GM12875 (cell line): ENCODE measurements around the gene ZBTB16.

Experiments
- H3K4me3 ChIP-seq: one replicate; pipeline ENCODE4 v1.5.1; 2011; ENCODE audit warnings: low read depth, low read length, control low read depth
- CTCF ChIP-seq: IDR thresholded peaks from 2 replicates; pipeline ENCODE4 v1.5.1; 2011; ENCODE audit warnings: low read depth, mild to moderate bottlenecking, control low read depth, inconsistent platforms, low read length, moderate library complexity, borderline replicate concordance; ENCODE audit not compliant: insufficient read depth

ZBTB16 gene

GRCh38 chr11:114149689-114150407, 90.3 kb downstream of the ZBTB16 start:
- no peak for TF ChIP-seq CTCF

GRCh38 chr11:114150671-114151070, 91.2 kb downstream of the ZBTB16 start:
- no peak for TF ChIP-seq CTCF

More at GRCh38 chr11:114149689-114150407, 90.3 kb downstream of the ZBTB16 start:
- no peak overlapping the region for H3K4me3 ChIP-seq

GRCh38 chr11:114151631-114152030, 92.1 kb downstream of the ZBTB16 start:
- no peak for TF ChIP-seq CTCF
- H3K4me3 ChIP-seq: no peak overlapping the region

More at GRCh38 chr11:114150671-114151070, 91.2 kb downstream of the ZBTB16 start:
- H3K4me3 ChIP-seq: no peak overlapping the region

DNA sequence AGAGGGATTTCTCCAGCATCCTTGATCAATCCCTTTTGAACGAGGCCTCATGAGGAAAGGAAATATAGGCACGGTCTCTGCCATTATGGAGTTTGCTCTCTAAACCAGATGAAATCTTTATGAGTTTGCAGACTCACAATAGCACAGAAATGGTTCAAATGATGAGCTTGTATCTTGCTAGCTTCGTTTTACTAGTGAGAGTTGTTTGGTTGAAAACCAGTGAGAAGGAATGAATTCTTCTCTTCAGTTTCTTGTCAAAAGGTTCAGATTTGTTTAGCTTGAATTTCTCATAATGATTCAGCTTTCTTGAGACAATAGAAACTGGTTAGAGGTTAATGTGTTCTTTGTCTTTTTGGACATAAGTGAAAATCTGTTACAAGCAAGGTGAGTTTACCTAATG, 92.7 kb downstream of the ZBTB16 start:
- TF ChIP-seq CTCF: no peak

DNA sequence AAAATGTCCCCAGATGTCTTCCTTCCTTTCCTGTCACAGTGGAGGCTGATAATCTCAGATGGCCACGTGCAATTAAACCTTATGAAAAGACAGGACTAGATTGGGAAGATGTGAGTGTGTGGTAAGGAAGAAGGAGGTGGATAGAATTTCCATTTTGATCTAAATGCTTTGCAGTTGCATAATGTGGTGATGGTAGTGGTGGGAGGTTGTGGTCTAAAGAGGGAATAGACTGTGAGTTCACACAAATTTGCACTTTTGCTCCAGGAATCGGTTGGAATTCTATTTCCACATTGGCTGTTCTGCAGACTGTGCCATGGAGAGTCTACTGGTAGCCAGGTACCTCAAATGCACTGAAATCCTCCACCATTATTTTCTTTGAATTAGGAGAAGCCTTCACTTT, 93.3 kb downstream of the ZBTB16 start:
- H3K4me3 ChIP-seq: no peak overlapping the region
- TF ChIP-seq CTCF: no peak

More for the DNA sequence above, 92.7 kb downstream of the ZBTB16 start:
- H3K4me3 ChIP-seq: no peak overlapping the region

- no peak overlapping the region for H3K4me3 ChIP-seq
- no peak for TF ChIP-seq CTCF
These were observed 93.7 kb downstream of the ZBTB16 start for GRCh38 chr11:114153224-114153623.

DNA sequence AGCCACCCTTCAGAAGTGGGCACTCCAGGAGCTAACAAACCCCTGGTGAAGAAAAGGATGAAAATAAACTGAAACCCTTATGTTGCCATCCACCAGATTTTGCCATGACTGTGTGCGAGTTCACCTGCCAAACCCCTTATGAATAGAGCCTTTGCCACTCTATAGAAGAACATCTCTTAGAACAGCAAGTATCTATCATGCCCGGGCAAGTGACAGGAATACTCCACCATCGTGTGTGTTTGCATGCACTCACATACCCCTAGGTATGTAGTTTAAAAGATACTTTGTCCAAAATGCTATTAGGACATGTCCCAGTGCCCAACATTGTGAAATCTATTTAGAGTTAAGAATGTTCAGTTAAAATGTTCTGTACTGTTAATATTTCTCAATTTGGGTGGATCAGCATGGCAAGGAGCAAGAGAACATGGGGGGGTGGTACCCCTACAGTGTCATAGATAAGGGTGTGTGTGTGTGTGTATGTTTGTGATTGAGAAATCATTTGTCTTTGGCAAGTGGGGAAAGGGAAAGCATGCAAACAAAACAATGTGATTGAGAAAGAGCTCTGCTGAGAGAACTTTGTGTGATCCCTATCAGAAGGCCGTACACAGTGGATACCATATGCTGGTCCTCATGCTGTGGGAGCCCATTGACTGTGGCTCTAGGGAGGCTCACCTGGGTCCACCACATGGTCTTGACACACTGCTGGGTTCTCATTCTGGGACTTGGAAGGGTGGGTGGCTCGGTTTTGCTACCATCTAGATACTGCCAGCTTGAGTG, 94.9 kb downstream of the ZBTB16 start:
- no peak for TF ChIP-seq CTCF

More for the DNA sequence above, 94.9 kb downstream of the ZBTB16 start:
- no peak overlapping the region for H3K4me3 ChIP-seq
